Cerebellar nuclear complex (tissue), 1 donor: Measurements from ENCODE around the gene OR6M1.

Source experiments
- DNase-seq, 2 experiments: peaks; one replicate each; lab custom pipeline; 2025; lab: John Stamatoyannopoulos, UW

Gene OR6M1

DNA sequence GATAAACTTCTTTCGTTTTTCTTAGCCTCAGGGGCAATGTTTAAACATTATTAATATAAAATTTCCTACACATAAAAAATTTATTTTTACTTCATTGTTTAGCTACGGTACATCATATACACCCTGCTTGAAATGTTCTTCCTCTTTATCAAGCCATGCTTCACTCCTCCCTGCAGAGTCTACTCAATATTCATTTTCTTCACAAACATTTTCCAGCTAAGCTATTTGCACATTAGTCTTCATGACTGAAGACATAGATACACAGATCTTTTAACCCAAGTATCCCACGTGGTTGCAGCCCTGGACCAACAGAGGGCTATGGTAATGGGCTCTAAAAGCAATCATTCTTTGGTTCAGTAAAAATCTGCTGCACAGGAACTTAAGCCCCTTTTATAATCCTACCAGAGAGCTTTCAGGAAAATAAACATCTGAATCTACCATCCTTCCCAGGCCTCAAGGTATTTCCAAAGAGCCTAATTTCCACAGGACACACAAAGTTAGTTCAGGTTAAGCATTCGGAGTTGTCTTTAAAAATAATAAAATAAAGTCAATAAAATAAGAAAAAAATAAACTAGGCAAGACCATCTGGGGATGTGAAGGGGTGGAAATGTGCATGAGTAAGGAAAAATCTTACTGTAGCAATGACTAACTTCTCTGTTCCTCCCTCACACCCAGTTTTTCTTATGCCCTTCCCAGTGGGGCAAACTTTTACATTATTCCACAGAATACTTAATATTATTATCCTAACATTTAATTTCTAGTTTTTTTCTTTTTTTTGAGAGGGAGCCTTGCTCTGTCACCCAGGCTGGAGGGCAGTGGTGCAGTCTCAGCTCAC, 30.2 kb downstream of the OR6M1 start:
- no peak for DNase-seq

GRCh38 chr11:123775289-123775688, 30.9 kb downstream of the OR6M1 start:
- DNase-seq, result no peak

DNA sequence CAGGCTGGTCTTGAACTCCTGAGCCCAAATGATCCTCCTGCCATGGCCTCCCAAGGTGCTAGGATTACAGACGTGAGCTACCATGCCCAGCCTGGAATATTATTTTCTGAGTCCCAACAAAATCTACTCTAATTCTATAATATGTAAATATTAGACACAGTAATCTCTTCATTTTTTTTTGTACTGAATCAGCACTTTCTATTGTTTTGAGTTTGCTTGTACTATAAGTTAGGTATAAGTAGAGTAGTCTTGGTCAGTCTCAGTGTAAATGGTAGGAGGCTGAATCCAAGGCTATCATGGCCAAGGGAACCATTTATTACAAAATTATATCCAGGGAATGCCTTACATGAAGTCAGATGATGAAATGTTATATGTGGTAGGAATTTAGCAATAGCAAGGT, 32.2 kb downstream of the OR6M1 start:
- no peak for DNase-seq

DNA sequence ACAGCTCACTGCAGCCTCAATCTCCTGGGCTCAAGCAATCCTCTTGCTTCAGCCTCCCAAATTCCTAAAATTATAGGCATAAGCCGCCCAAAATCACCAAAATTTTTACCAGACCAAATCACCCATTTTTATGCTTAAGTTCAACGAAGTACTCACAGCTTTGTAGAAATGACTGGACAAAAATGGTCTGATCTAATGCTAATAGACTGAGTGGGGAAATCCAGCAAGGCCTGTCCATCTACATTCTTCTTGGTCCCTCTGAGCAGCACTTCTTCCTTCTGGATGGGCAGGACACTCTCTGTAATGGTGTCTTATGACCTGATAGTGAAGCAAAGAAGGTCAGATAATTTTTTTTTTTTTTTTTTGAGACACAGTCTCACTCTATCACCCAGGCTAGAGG, 33.1 kb downstream of the OR6M1 start:
- DNase-seq, result no peak

- no peak for DNase-seq
Measured at GRCh38 chr11:123771664-123772063, 34.5 kb downstream of the OR6M1 start.

DNA sequence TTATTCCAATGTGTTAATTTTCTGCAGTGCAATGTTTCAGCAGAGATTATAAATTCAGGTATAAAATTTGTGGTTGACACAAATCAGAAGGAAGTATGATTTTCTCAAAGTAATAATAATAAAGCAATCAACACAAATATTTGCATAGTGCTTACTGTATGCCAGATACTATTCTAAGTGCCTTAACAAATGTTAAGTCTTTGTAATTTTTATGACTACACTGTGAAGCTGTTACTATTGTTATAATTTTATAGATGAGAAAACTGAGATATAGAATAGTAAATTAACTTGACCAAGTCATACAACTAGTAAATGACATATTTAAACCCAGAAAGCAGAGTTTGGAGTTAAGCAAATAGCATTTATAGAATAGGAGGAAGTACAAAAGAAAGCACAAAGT, 35.4 kb downstream of the OR6M1 start:
- no peak for DNase-seq

GRCh38 chr11:123765601-123766000, 40.5 kb downstream of the OR6M1 start:
- DNase-seq, result no peak

GRCh38 chr11:123762422-123762821, 43.7 kb downstream of the OR6M1 start:
- no peak for DNase-seq

DNA sequence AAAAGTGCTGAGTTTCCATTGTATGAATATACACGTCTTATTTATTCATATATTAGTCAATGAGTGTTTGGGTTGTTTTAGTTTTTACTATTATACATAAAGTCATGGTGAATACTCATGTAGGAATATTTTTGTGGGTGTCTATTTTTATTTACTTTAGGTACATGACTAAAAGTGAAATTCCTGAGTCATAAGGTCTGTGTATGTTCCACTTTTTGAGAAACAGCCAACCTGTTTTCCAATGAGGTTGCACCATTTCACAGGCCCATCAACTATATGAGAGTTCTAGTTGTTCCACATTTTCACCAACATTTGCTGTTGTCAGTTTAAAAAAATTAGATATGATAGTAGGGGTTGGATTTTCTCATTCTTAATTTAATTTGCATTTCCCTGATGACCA, 45.3 kb downstream of the OR6M1 start:
- DNase-seq, result no peak

GRCh38 chr11:123757976-123758375, 48.2 kb downstream of the OR6M1 start:
- DNase-seq, result no peak

DNA sequence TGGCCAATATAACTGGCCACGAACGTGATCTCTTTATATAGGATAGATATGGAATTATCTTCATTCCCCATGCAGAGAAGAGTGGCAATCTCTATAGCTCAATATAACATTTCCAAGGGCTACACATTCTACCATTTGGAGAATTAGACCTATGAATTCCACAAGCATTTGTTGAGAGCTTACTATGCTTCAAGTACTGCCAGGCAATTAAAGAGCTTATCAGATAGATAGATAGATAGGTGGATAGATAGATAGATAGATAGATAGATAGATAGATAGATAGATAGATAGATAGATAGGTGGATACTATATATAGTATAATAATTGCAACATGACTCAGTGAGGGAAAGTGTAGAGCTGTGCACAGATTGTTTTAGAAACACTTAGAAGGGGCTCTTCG, 50.3 kb downstream of the OR6M1 start:
- DNase-seq, result no peak
